Activated naive CD8-positive, alpha-beta T cell (primary cell): ENCODE measurements around the gene TPSG1.
A peak's percentile ranks its signal among the peaks of the same experiment; 100 is the strongest.
"Not testable (repeated sequence)": the region's sequence is repeated elsewhere in the genome, so short reads cannot be mapped to it uniquely, and the experiment has no call there.

Source experiments
- H3K27ac Mint-ChIP-seq: one replicate; pipeline ENCODE4 v1.8.0; 2021; ENCODE audit warnings: mixed read lengths
- H3K27me3 Mint-ChIP-seq: one replicate; pipeline ENCODE4 v1.8.0; 2021; ENCODE audit warnings: mixed read lengths
- H3K36me3 Mint-ChIP-seq: one replicate; pipeline ENCODE4 v1.8.0; 2021; ENCODE audit warnings: mixed read lengths
- H3K4me1 Mint-ChIP-seq: one replicate; pipeline ENCODE4 v1.8.0; 2021; ENCODE audit warnings: low read depth, mixed read lengths
- H3K4me3 Mint-ChIP-seq: one replicate; pipeline ENCODE4 v1.8.0; 2021; ENCODE audit warnings: mild to moderate bottlenecking, mixed read lengths
- H3K9me3 Mint-ChIP-seq: one replicate; pipeline ENCODE4 v1.8.0; 2021; ENCODE audit warnings: low read depth, mixed read lengths

TPSG1 gene

GRCh38 chr16:1260101-1260680, 35.1 kb upstream of the TPSG1 start:
- Mint-ChIP-seq H3K4me3 (no peak overlapping the region), H3K4me1 (peaks cover 5% of the 10 kb centered on the region), H3K9me3 (no peaks in the 10 kb centered on the region), H3K27me3 (peaks cover 2% of the 10 kb centered on the region), H3K36me3 (no peaks in the 10 kb centered on the region), H3K27ac (no peak overlapping the region)

- Mint-ChIP-seq H3K27ac (no peak overlapping the region), H3K4me1 (peaks cover 5% of the 10 kb centered on the region), H3K4me3 (no peak overlapping the region), H3K9me3 (no peaks in the 10 kb centered on the region), H3K27me3 (peaks cover 2% of the 10 kb centered on the region), H3K36me3 (no peaks in the 10 kb centered on the region)
Observed at GRCh38 chr16:1259760-1260068, 34.6 kb upstream of the TPSG1 start.

- peaks cover 2% of the 10 kb centered on the region for H3K27me3 Mint-ChIP-seq
- no peaks in the 10 kb centered on the region for H3K9me3 Mint-ChIP-seq
- no peaks in the 10 kb centered on the region for H3K36me3 Mint-ChIP-seq
- peak overlapping the region; percentile 68 for H3K4me3 Mint-ChIP-seq
- peaks cover 5% of the 10 kb centered on the region for H3K4me1 Mint-ChIP-seq
- H3K27ac Mint-ChIP-seq: no peak overlapping the region
Observed at GRCh38 chr16:1258906-1259759, 34.1 kb upstream of the TPSG1 start.

GRCh38 chr16:1258225-1258600, 33.1 kb upstream of the TPSG1 start:
- H3K4me1 Mint-ChIP-seq: peaks cover 5% of the 10 kb centered on the region
- no peak overlapping the region for H3K27ac Mint-ChIP-seq
- H3K27me3 Mint-ChIP-seq: peaks cover 2% of the 10 kb centered on the region
- H3K9me3 Mint-ChIP-seq: no peaks in the 10 kb centered on the region
- no peaks in the 10 kb centered on the region for H3K36me3 Mint-ChIP-seq
- H3K4me3 Mint-ChIP-seq: no peak overlapping the region

GRCh38 chr16:1257561-1258224, 32.6 kb upstream of the TPSG1 start:
- no peak overlapping the region for H3K4me3 Mint-ChIP-seq
- no peak overlapping the region for H3K27ac Mint-ChIP-seq
- no peaks in the 10 kb centered on the region for H3K9me3 Mint-ChIP-seq
- H3K4me1 Mint-ChIP-seq: peaks cover 5% of the 10 kb centered on the region
- peaks cover 2% of the 10 kb centered on the region for H3K27me3 Mint-ChIP-seq
- H3K36me3 Mint-ChIP-seq: no peaks in the 10 kb centered on the region

GRCh38 chr16:1256874-1257322, 31.8 kb upstream of the TPSG1 start:
- Mint-ChIP-seq H3K4me3 (no peak overlapping the region), H3K27me3 (peaks cover under 1% of the 10 kb centered on the region)

GRCh38 chr16:1256296-1256873, 31.3 kb upstream of the TPSG1 start:
- not testable (repeated sequence) for H3K27ac Mint-ChIP-seq, H3K4me1 Mint-ChIP-seq, H3K9me3 Mint-ChIP-seq, H3K4me3 Mint-ChIP-seq, H3K27me3 Mint-ChIP-seq, H3K36me3 Mint-ChIP-seq

More at GRCh38 chr16:1256874-1257322, 31.8 kb upstream of the TPSG1 start:
- H3K36me3 Mint-ChIP-seq: no peaks in the 10 kb centered on the region
- no peak overlapping the region for H3K27ac Mint-ChIP-seq
- H3K9me3 Mint-ChIP-seq: no peaks in the 10 kb centered on the region
- H3K4me1 Mint-ChIP-seq: peaks cover 5% of the 10 kb centered on the region

GRCh38 chr16:1255276-1256122, 30.4 kb upstream of the TPSG1 start, which contains the start of gene TPSD1:
TSS of gene TPSD1 (plus strand) at chr16:1256069. CDS start at chr16:1256281, 212 bp downstream.
- H3K4me1 Mint-ChIP-seq, H3K4me3 Mint-ChIP-seq, H3K36me3 Mint-ChIP-seq, H3K27ac Mint-ChIP-seq, H3K9me3 Mint-ChIP-seq, H3K27me3 Mint-ChIP-seq: not testable (repeated sequence)

GRCh38 chr16:1254821-1255220, 29.8 kb upstream of the TPSG1 start:
- not testable (repeated sequence) for H3K27ac Mint-ChIP-seq, H3K4me3 Mint-ChIP-seq, H3K9me3 Mint-ChIP-seq, H3K27me3 Mint-ChIP-seq, H3K4me1 Mint-ChIP-seq, H3K36me3 Mint-ChIP-seq

- H3K27me3 Mint-ChIP-seq, H3K27ac Mint-ChIP-seq, H3K36me3 Mint-ChIP-seq, H3K4me3 Mint-ChIP-seq, H3K9me3 Mint-ChIP-seq, H3K4me1 Mint-ChIP-seq: not testable (repeated sequence)
Observed at GRCh38 chr16:1253701-1254364, 28.8 kb upstream of the TPSG1 start.

GRCh38 chr16:1249031-1249755, 24.1 kb upstream of the TPSG1 start:
- H3K27ac Mint-ChIP-seq, H3K9me3 Mint-ChIP-seq, H3K4me1 Mint-ChIP-seq, H3K36me3 Mint-ChIP-seq, H3K4me3 Mint-ChIP-seq, H3K27me3 Mint-ChIP-seq: not testable (repeated sequence)

- not testable (repeated sequence) for H3K27ac Mint-ChIP-seq, H3K27me3 Mint-ChIP-seq, H3K36me3 Mint-ChIP-seq, H3K4me3 Mint-ChIP-seq, H3K9me3 Mint-ChIP-seq, H3K4me1 Mint-ChIP-seq
Observed at GRCh38 chr16:1247903-1248537, 23.0 kb upstream of the TPSG1 start.

- Mint-ChIP-seq H3K27ac (no peak overlapping the region), H3K4me3 (peak overlapping the region; percentile 23), H3K9me3 (no peaks in the 10 kb centered on the region), H3K4me1 (peaks cover 6% of the 10 kb centered on the region), H3K27me3 (peaks cover 7% of the 10 kb centered on the region), H3K36me3 (no peaks in the 10 kb centered on the region)
Observed at GRCh38 chr16:1245452-1246020, 20.5 kb upstream of the TPSG1 start.
